Eye (tissue), 1 donor: ENCODE measurements around the gene RBMS1.

Source experiments
- DNase-seq: peaks from one replicate; pipeline ENCODE4 v3.0.0-alpha.2; 2015

RBMS1 gene

DNA sequence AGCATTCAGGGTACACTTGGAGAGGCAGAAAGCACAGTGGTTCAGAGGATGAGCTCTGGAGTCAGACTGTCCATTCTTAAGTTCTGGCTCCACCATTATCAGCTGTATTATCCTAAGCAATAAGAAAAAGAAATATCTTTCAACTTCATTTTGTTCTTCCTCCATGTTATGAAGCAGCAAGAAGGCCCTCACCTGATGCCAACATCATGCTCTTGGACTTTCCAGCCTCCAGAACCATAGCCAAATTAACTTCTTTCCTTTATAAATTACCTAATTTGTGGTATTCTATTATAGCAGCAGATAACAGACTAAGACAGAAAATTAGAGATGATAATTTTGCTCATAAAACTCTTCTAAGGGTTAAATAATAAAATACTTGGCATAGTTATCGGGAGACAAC is 137.1 kb downstream of the RBMS1 start:
- DNase-seq, result no peak

DNA sequence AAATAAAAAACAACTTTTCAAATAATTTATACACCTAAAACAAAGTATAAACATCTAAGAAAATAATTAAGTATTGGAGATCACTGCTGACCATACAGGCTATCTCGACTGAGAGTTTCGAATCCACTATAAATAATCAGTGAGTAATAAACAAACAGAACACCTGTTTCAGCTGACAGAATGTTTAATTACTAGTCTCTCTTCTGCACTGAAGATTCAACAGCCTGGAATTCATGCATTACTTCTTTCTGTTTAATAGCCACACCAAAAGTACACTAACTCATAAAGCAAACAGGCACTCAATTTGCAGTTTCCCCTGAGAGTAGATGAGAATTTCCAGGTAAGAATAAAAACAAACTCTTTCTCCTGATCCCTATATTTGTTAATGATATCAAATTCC is 138.5 kb downstream of the RBMS1 start:
- no peak for DNase-seq

DNA sequence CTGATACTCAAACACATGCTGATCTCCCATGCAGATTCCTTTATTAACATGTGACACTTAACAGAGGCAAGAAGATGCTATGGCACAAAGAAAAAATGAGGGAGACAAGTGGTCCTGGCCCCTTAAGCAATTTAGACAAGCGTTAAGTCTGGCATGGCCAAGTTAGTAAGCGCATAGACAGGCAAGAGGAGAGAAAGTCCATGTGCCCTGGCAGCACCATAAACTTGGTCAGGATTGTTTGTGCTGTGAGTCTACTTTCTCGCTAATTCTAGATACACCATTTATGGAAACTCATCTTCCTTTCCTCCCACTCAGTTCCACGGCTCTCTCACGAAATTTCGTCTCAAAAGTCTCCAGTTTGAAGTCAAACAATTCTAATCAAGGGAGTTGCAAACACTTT is 138.9 kb downstream of the RBMS1 start:
- no peak for DNase-seq

DNA sequence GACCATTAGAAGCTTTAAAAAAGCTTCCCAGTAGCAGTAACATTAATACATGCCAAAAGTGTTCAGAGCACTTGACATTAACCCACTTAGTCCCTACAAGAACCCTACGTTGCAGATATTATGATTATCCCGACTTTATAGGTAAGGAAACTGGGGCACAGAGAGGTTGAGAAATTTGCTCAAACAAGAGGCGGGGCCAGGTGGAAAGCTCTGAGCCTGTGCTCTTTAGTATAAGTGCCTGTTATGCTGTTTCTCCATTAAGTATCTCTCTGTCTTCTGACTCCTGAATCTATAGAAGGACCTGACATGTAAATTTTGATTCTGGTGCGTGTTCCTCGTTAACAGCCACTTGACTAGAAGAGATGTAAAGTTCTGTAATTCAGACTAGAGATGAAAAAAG is 139.8 kb downstream of the RBMS1 start:
- no peak for DNase-seq

DNA sequence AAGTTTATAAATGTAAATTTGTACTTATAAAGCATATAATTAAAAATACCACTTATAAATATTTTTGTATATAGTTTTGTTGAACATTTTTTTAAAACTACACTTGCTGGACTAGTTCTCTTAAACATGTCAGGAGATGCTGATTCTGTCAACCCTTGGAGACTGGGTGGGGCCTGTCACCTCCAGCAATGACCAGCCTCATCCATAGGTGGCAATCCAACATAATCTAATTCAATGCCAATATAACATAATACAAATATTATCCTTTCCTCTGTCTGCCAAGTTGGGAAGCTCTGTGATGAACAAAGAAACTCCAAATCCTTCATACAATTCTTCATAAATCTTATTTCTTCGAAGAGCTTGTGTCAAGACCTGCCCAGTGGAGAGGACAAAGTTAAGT is 140.4 kb downstream of the RBMS1 start:
- DNase-seq, result no peak

DNA sequence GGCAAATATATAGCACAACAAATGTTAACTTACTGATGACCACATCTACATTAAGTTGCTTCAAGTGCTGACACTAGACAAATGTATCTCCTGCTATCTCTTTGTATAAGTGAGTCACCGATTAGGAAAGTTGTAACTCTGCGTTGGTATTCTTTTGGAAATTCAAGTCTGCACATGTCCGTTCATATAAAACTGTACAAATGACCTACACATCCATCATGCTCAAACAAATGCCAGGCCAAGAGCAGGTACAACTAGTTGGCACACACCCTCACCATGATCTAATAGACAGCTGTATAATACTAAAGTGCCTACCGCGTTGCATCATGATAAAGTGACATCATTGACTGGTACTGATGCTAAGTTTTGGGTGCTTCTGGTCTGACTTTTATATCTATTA is 141.1 kb downstream of the RBMS1 start:
- no peak for DNase-seq

DNA sequence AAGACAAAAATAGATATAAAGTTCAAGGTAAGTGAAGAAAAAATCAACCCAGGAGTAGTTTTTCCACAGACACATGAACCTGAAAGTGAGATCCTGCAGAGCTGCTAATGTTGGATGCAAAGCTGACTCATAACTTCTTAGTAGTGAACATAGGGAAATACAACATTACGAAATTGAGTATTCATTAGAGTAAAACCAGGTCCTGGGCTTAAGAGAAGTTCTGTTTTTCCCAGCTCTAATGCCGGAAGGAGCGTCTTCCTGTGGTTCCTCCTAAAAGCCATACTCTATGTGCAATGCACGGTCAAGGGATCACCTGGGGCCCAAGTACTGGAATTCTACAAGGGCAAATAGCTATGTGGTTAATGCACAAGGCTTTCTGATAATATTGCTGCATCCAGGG is 141.7 kb downstream of the RBMS1 start:
- DNase-seq, result no peak

DNA sequence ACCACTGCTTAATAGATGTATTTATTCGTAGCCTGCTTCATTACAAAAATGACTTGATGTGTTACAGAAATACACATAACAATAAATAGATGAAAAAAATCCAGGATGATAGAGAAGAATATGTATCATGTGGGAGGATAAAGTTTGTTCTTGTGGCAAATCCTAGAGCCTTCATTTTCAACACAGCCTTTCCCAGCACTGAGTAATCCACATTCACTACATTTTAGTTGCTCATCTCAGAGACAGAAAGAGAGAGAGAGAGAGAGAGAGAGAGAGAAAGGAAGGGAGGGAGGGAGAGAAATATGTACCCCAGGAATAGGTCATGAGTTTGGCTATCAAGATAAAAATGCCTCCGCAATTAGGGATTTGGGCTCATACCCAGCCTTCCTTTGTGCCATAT is 144.3 kb downstream of the RBMS1 start:
- DNase-seq, result no peak

DNA sequence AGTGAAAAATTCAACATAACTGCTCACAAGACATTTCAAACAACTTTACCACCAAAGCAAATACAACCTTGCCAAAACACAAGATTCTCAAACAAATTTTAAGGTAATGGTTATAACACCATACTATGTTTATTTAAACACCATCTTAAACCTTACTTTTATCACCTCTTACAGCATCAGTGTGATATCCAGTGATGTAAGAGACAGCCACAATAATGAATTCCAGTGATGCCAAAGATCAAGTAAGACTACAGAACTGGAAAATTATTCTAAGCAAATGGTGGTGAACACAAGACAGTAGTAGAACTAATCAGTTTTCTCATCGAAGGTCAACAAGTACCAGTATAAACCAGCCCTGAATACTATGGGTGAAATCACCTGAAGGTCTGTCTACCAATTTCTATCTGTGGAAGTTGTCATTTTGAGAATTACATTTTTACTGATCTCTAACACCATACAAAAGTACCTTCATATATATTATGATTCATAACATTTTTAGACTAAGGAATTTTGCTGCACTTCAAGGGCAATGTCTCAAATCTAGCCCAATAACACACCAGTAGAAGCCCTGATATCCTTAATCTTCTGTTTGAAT is 146.2 kb downstream of the RBMS1 start:
- DNase-seq, result no peak

DNA sequence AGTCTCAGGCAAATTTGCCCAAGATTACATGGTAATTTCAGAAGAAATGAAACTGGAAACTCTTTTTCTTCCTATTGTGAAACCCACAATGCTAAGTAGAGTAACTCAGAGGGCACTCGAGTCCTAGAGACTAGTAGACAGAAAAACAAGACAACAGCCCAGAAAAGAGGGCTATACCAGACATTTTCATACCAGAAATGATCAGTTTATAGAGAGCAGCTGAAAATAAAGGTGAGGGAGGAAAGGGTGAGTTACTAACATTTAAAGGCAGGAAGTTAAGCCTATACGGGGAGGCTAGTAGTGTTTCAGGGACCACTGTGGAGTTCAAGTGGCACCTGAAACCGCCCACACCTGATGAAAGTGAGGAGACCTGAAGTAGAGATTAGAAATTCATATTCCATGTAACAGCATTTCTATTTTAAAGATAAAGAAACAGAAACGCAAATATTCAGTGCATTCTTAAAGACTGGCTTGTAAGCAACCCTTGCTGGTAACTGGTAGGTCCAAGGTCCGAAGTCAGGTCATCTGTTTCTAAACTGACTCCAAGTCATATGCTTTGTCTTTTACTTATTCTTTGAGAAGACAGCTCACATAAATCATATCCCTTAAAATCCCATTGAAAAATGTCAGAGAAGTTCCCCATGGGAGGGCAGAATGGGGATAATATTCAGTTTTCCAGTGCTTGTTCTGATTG is 148.4 kb downstream of the RBMS1 start:
- no peak for DNase-seq

DNA sequence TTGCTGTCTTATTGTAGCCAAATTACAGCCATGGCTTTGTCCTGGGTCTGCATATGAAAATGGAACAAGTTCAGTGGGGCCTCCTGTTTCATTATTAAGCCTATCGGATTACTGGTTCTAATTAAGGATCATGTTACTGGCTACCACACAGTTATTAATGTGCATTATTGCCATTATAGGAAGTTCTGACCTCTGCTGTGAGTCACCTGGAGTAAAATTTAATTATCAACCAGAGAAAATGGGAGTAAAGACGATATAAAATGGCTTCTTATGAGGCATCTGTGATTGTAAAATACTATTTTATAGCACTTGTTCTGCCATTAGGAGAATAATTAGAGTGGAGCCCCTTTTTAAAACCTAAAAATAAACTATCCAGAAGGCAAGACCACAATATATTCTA is 150.2 kb downstream of the RBMS1 start:
- DNase-seq, result no peak

DNA sequence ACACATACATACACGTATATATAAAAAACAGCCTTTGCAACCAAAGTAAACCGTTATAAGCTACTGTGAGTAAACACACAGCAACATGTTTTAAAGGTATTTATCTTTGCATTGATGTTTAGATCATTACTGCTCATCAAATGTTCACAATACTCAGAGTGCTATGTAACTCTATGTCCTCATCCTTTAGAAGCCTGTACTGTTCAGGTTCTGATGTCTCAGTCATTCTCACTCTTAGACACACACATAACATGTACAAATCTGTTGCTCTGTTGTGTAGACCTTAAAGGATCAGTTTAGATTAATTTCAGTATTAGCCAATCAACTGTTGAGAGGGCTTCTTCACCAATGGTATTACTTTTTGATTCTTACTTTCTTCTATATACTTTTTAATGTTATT is 153.9 kb downstream of the RBMS1 start:
- DNase-seq, result no peak

DNA sequence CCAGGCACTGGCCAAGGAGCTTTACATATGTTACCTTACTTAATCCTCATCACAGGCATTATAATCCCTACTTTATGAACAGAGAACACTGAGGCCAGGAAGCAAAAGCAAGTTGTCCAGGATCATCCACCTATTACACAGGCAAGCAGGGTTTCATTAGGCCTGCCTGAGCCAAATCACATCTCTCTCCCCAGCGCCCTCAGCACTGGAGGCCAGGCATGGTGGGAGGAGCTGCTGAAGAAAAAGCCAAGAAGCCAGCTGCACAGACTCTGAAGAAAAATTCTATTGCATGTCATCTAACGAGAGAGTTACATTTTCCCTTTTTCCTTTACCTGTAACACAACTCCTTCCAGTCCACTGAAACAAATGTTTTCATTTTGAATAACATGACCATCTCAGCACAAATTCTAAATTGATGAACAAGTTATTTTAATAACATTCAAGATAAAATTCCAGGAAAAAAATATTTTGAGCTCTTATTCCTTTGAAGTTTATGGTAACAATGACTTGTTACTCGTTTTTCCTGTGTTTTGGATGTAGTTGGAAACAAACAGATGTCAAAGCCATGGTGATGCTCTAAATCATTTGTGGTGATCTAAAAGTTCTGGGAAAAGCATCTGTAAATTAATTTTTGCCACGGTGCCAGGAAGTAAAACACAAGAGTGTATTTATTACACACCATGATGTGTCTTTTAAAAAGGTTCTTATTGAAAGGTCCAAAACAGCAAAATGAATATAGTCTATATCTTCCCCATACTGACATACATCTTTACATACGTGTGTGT is 154.5 kb downstream of the RBMS1 start:
- DNase-seq, result peak; percentile 42

DNA sequence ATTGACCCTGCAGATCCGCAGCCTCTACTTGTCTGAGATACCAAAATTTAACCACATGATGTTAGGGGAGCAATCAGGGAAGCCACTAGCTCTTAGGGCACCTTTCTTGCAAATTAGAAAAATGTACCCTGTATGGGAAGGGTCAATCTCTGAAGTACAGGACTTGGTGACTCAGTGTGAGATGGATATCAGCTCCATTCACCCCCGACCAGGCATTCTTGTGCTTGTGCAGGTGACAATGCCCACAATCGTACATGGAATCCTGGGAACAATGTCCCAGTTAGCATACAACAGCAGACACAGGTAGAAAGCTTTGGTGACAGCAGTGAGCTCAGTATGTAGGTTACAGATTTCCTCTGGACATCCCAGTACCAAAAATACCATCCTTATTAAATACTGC is 155.9 kb downstream of the RBMS1 start:
- DNase-seq, result no peak

DNA sequence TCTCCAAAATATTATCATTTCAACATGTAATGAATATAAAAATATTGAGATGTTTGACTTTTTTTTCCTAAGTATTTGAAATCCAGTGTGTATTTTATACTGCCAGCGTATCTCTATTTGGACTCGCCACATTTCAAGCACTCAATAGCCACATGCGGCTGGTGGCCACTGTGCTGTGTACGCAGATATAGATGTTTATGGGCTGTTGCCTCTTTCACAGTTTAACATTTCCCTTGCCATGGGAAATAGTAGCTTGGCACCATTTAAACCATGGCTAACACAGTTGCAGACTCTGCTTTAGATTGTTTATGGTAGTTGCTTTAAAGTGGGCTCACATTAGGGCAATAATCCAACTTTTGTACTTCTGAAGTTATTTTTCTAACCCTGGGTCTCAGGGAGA is 157.0 kb downstream of the RBMS1 start:
- DNase-seq, result no peak

DNA sequence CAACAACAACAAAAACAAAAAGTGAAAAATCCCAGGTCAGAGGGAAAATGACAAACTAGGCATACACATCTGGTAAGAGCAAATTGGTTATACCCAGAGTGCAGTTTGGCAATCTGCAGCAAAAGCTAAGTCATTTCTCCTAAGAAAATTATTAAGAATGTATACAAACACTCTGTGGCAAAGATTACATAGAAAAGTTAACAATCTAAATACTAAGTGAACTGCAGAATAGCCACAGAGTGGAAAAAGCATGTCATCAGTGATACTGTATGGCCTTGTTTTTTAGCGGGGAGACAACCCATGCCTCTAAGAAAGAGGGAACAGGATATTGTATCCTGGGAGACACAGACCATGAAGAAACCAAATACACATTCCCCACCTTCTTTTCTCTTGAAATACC is 157.5 kb downstream of the RBMS1 start:
- no peak for DNase-seq

DNA sequence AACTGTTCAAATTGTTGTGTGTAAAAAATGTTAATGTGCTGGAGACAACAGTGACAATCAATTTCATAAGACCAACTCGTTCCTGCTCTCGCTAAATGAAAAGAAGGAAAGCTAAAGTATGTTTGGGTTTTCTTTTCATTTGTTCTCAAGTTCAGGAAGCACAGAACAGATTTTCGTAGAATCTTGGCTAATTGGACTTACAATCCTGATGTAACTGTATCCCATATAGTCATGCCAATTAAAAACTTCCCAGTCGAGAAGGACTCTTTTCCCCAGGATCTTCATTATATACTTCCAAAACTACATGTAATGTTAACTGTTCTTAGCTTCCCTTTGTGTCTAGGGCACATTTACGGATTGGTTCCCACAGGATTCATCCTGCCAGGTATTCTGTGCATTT is 158.2 kb downstream of the RBMS1 start:
- no peak for DNase-seq

DNA sequence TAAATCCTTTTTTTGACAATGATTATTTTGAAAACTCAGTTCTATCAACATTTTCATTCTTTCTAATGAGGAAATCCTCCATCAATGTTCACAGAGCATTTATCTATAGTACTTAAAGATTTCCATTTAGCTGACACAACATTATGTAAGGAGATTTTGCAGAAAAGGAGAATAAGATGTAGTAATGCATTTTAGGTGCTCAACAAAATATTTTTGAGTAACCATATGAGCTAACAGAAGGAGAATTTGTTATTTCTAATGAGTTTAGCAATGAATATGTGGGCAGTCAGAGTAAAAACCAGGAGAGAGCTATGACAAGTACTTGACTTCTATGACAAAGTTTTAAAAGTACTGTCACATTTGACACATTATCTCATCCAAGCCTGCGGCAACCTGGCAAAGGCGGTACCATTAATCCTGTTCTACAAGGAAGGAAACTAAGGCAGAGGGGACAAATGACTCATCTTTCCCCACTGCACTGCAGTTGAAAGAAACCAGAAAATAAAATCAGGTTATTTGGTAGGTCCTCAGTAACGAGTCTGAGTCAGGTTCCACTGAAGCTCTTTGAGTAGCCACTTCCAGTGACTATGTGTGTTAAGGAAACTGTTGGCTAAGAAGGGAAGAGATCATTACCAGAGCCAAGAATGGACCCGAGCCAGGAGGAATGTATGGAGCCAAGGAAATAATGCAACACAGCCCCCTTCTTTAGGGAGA is 159.4 kb downstream of the RBMS1 start:
- peak; percentile 48 for DNase-seq

DNA sequence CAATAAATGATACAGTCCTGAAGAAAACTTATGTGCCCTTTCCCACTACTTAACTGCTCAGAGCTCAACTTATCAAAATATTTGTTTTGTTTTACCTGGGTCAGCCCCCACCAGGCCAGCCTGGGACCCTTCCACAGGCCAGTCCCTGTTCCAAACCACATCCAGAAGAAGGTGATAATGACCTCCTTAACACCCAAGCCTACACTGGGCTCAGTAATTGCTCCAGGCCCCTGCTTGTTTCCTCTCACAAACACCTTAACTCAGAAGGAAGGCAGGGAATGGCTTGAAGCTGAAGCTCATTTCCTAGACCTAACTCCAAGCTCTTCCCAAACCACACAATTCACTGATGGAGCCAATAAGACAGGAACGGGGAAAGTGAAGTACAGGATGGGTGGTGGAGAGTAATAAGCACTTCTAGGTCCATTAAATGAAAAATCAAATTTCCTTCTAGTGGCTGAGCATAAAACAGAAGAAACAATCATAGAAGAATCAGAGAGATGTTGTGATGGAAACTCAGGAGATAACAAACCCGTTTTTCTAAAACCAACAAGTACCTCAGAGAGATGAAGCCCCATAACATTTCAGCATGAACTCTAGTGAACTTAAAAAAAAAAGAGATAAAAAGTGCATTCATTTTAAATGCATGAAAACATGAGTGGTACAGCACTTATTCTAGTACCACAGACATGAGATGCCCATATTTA is 160.1 kb downstream of the RBMS1 start:
- DNase-seq, result no peak

DNA sequence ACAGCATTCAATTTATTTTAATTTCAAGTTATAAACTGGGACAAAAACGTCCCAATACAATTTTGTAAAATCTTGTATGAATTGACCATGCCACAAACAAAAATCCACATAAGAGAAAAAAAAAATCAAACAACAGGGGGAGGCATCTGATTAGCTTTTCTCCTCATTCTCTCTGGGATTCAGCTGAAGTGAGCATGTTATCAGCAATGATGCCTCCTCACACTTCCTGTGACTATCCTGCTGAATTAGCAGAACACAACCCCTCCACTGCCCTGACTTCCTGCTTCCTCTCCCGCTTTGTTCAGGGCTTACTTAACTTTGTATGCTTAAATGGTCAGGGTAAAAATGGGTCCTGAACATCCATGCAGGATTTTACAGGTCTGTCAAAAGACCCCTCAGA is 161.3 kb downstream of the RBMS1 start:
- no peak for DNase-seq

DNA sequence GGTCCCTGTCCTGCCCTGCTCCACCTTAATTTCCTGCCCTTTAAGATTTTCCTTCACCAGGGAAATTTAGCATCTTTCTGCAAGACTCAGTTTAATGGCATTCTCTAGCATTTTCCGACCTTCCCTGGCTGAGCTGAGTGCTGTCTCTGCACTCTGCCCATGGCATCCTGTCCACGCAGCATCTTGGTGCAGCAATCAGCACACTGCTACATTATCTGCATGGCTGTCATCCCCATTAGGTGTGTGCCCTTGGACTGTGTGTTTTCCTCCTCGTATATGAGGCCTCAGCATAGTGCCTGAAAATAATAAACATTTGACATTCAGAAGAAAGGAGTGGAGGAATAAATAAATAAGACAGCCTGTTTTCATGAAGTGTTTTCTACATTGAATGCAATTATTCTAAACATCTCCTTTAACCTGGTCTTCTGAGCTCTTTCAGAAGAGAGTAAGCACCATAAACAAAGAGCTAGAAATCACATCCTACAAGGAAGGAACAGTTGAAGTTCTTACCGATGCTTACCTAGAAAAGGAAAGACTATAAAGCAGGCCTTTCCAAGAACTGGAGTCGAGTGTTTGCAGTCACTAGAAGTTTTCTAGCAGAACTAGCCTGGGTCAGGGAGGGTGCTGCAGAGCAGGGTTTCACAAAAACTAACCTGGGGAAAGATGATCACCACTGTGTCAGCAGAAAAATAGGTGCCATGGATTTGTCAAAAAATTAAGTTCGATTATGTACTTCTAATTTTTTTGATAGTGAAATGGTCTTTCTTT is 162.2 kb downstream of the RBMS1 start:
- DNase-seq, result no peak

DNA sequence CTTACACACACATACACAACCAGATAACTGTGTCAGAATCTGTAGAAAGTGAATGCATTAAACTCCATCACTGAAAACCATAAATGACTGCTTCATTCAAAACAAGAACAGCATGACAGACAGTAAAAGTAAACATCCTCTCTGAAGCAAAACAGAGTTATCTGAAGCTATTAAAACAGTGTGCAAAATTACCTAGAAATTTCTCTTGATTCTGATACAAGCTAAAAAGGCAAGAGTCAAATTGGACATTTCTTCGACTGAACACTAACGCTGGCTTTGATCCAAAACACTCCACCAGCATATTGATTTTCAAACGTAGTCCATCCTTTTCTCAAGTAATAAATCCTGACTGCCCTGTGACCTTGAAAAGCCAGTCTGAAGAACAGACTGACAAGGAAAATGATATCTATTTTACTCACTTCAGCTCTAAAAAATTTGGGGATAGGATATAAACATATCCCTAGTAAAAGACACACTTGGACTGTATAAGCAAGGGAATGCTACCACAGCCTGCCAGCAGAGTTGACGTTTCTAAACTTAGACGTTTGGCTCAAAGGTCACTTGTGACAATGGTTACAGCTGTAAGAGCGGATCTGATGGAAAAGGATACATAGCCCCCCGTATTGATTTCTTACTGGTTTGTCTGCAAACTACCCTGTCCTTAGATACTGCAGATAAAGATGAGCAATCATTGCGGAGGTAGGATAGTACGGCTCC is 164.6 kb downstream of the RBMS1 start:
- DNase-seq, result peak; percentile 20
